Immature natural killer cell (primary cell): ENCODE measurements around the gene TESMIN. TPM values are rescaled to one million over a fixed set of nuclear protein-coding genes. Genes with fewer than 3 reads are reported as not detected.
A peak's percentile ranks its signal among the peaks of the same experiment; 100 is the strongest.

Source experiments
- DNase-seq, 3 donors: peaks; one replicate each; pipeline ENCODE4 v3.0.0; 2022; ENCODE audit warnings: mixed read lengths in 1 of 3
- H3K27ac Mint-ChIP-seq, 6 donors: one replicate each; pipeline ENCODE4 v1.8.0; 2020; ENCODE audit warnings: mixed read lengths in 6 of 6, mild to moderate bottlenecking in 5 of 6, inconsistent platforms in 4 of 6, moderate library complexity in 3 of 6
- H3K27me3 Mint-ChIP-seq, 3 donors: one replicate each; pipeline ENCODE4 v1.8.0; 2020 to 2021; ENCODE audit warnings: low read depth in 3 of 3, mild to moderate bottlenecking in 3 of 3, mixed read lengths in 3 of 3, moderate library complexity in 3 of 3, inconsistent platforms in 1 of 3
- H3K36me3 Mint-ChIP-seq, 3 donors: one replicate each; pipeline ENCODE4 v1.8.0; 2020; ENCODE audit warnings: mixed read lengths in 3 of 3, inconsistent platforms in 2 of 3, mild to moderate bottlenecking in 2 of 3
- H3K4me1 Mint-ChIP-seq, 2 donors: one replicate each; pipeline ENCODE4 v1.8.0; 2020; ENCODE audit warnings: inconsistent platforms in 2 of 2, mild to moderate bottlenecking in 2 of 2, mixed read lengths in 2 of 2, moderate library complexity in 1 of 2
- H3K4me3 Mint-ChIP-seq, 5 donors: one replicate each; pipeline ENCODE4 v1.8.0; 2020; ENCODE audit warnings: mild to moderate bottlenecking in 5 of 5, mixed read lengths in 5 of 5, inconsistent platforms in 3 of 5, moderate library complexity in 3 of 5
- H3K9me3 Mint-ChIP-seq, 6 donors: one replicate each; pipeline ENCODE4 v1.8.0; 2020; ENCODE audit warnings: mild to moderate bottlenecking in 6 of 6, mixed read lengths in 6 of 6, inconsistent platforms in 4 of 6, moderate library complexity in 3 of 6
- polyA plus RNA-seq, 3 donors: library from polyadenylated mRNA; unstranded; fragments of 300-500 nt; fragmentation: Illumina TruSeq; gene quantifications; one replicate each; pipeline ENCODE4 v1.2.3, GENCODE V29; 2021

The TESMIN gene
- polyA plus RNA-seq, 3 donors from 2014 or later: 0.47 to 1.9 TPM; not detected in 1

GRCh38 chr11:68692115-68692514, 59.2 kb downstream of the TESMIN start:
- Mint-ChIP-seq H3K27ac (no peak overlapping the region), H3K9me3 (peaks cover 0 to 12% (median 4%) of the 10 kb centered on the region in 6 donors), H3K27me3 (peaks cover 2 to 12% (median 11%) of the 10 kb centered on the region in 3 donors), H3K36me3 (no peaks in the 10 kb centered on the region), H3K4me1 (peaks cover 12 to 15% of the 10 kb centered on the region in 2 donors), H3K4me3 (no peak overlapping the region)
- DNase-seq: no peak

- peak overlapping the region in 1 of 5 donors; percentile 68 for H3K4me3 Mint-ChIP-seq
- H3K4me1 Mint-ChIP-seq: peaks cover 12 to 15% of the 10 kb centered on the region in 2 donors
- no peak for DNase-seq
- H3K27me3 Mint-ChIP-seq: peaks cover 5 to 16% (median 12%) of the 10 kb centered on the region in 3 donors
- no peaks in the 10 kb centered on the region for H3K36me3 Mint-ChIP-seq
- H3K9me3 Mint-ChIP-seq: peaks cover 0 to 5% (median 2%) of the 10 kb centered on the region in 6 donors
- no peak overlapping the region for H3K27ac Mint-ChIP-seq
Measured at GRCh38 chr11:68691402-68691784, 59.9 kb downstream of the TESMIN start.

GRCh38 chr11:68690671-68691401, 60.5 kb downstream of the TESMIN start:
- peak overlapping the region in 4 of 5 donors; percentile 0 to 68 (median 52) for H3K4me3 Mint-ChIP-seq
- H3K4me1 Mint-ChIP-seq: peaks cover 12 to 15% of the 10 kb centered on the region in 2 donors
- no peak overlapping the region for H3K27ac Mint-ChIP-seq
- H3K9me3 Mint-ChIP-seq: no peaks in the 10 kb centered on the region
- peak; percentile 6 to 16 (median 11) for DNase-seq
- H3K36me3 Mint-ChIP-seq: no peaks in the 10 kb centered on the region
- peaks cover 5 to 17% (median 12%) of the 10 kb centered on the region in 3 donors for H3K27me3 Mint-ChIP-seq

GRCh38 chr11:68689737-68690625, 61.3 kb downstream of the TESMIN start:
- no peak for DNase-seq
- Mint-ChIP-seq H3K27ac (no peak overlapping the region), H3K27me3 (peaks cover 5 to 17% (median 12%) of the 10 kb centered on the region in 3 donors), H3K4me3 (peak overlapping the region in 1 of 5 donors; percentile 68), H3K4me1 (peaks cover 12 to 15% of the 10 kb centered on the region in 2 donors), H3K9me3 (no peaks in the 10 kb centered on the region), H3K36me3 (no peaks in the 10 kb centered on the region)

- no peaks in the 10 kb centered on the region for H3K36me3 Mint-ChIP-seq
- no peak for DNase-seq
- no peaks in the 10 kb centered on the region for H3K9me3 Mint-ChIP-seq
- peaks cover 12 to 15% of the 10 kb centered on the region in 2 donors for H3K4me1 Mint-ChIP-seq
- H3K27ac Mint-ChIP-seq: no peak overlapping the region
- H3K27me3 Mint-ChIP-seq: peaks cover 5 to 17% (median 11%) of the 10 kb centered on the region in 3 donors
- H3K4me3 Mint-ChIP-seq: no peak overlapping the region
Measured at GRCh38 chr11:68688881-68689280, 62.4 kb downstream of the TESMIN start.

- Mint-ChIP-seq H3K4me3 (no peak overlapping the region), H3K9me3 (no peaks in the 10 kb centered on the region), H3K4me1 (peaks cover 12 to 15% of the 10 kb centered on the region in 2 donors), H3K27ac (no peak overlapping the region), H3K36me3 (peaks cover 0 to under 1% (median 0%) of the 10 kb centered on the region in 3 donors), H3K27me3 (peaks cover 5 to 17% (median 11%) of the 10 kb centered on the region in 3 donors)
- no peak for DNase-seq
Measured at GRCh38 chr11:68687986-68688385, 63.3 kb downstream of the TESMIN start.

- Mint-ChIP-seq H3K4me3 (no peak overlapping the region), H3K27me3 (peaks cover 5 to 17% (median 11%) of the 10 kb centered on the region in 3 donors), H3K27ac (no peak overlapping the region), H3K9me3 (no peaks in the 10 kb centered on the region), H3K4me1 (peaks cover 12 to 15% of the 10 kb centered on the region in 2 donors), H3K36me3 (peaks cover 0 to 3% (median 0%) of the 10 kb centered on the region in 3 donors)
- DNase-seq: no peak
Measured at GRCh38 chr11:68687311-68687710, 64.0 kb downstream of the TESMIN start.

- H3K4me3 Mint-ChIP-seq: no peak overlapping the region
- peaks cover 5 to 17% (median 10%) of the 10 kb centered on the region in 3 donors for H3K27me3 Mint-ChIP-seq
- H3K9me3 Mint-ChIP-seq: no peaks in the 10 kb centered on the region
Measured at GRCh38 chr11:68686486-68686885, 64.8 kb downstream of the TESMIN start.

GRCh38 chr11:68685656-68686380, 65.5 kb downstream of the TESMIN start:
- H3K36me3 Mint-ChIP-seq: peaks cover 0 to 3% (median 0%) of the 10 kb centered on the region in 3 donors
- no peak overlapping the region for H3K27ac Mint-ChIP-seq
- no peak for DNase-seq
- peak overlapping the region in 1 of 5 donors; percentile 23 for H3K4me3 Mint-ChIP-seq
- peaks cover 7 to 9% of the 10 kb centered on the region in 2 donors for H3K4me1 Mint-ChIP-seq
- H3K27me3 Mint-ChIP-seq: peaks cover 5 to 17% (median 5%) of the 10 kb centered on the region in 3 donors
- no peaks in the 10 kb centered on the region for H3K9me3 Mint-ChIP-seq

More at GRCh38 chr11:68686486-68686885, 64.8 kb downstream of the TESMIN start:
- DNase-seq: no peak
- Mint-ChIP-seq H3K4me1 (peaks cover 12 to 15% of the 10 kb centered on the region in 2 donors), H3K36me3 (peaks cover 0 to 3% (median 0%) of the 10 kb centered on the region in 3 donors), H3K27ac (no peak overlapping the region)

GRCh38 chr11:68684385-68685356, 66.6 kb downstream of the TESMIN start, which contains the start of gene GAL:
GAL (plus strand) TSS chr11:68684544; CDS start chr11:68684924, 380 bp downstream.
- Mint-ChIP-seq H3K9me3 (no peaks in the 10 kb centered on the region), H3K4me3 (no peak within 1 kb of the TSS), H3K36me3 (peaks cover 0 to 3% (median 0%) of the 10 kb centered on the region in 3 donors), H3K4me1 (no peaks in the 10 kb centered on the region), H3K27me3 (peaks cover 5 to 17% (median 5%) of the 10 kb centered on the region in 3 donors), H3K27ac (no peak within 1 kb of the TSS)
- DNase-seq: no peak

GRCh38 chr11:68683536-68684384, 67.6 kb downstream of the TESMIN start:
- no peak overlapping the region for H3K4me3 Mint-ChIP-seq
- H3K36me3 Mint-ChIP-seq: peaks cover 0 to 3% (median 0%) of the 10 kb centered on the region in 3 donors
- H3K9me3 Mint-ChIP-seq: no peaks in the 10 kb centered on the region
- H3K4me1 Mint-ChIP-seq: no peaks in the 10 kb centered on the region
- no peak overlapping the region for H3K27ac Mint-ChIP-seq
- H3K27me3 Mint-ChIP-seq: peaks cover 2 to 13% (median 7%) of the 10 kb centered on the region in 3 donors
- no peak for DNase-seq
